HepG2 (cell line): ENCODE measurements around the gene CYP2A6. TPM values are rescaled to one million over a fixed set of nuclear protein-coding genes. Genes with fewer than 3 reads are reported as not detected.
"Not testable (repeated sequence)": the region's sequence is repeated elsewhere in the genome, so short reads cannot be mapped to it uniquely, and the experiment has no call there.

Source experiments
- ATAC-seq: fragments of 200-7000 bp; cut with Tn5 transposase; 3 replicates; pipeline ENCODE4 v1.9.1; 2020; ENCODE audit warnings: mild to moderate bottlenecking, moderate library complexity
- BruUV-seq: library from RNA; stranded (reverse); fragments of 400-500 nt; replicated peaks from 2 replicates; lab custom pipeline; 2021; lab: Mats Ljungman, UMichigan
- CTCF ChIA-PET: fragments of 300-600 bp; formaldehyde crosslinking; extraction: SDS; loops from one replicate; lab custom pipeline; 2021; ENCODE audit warnings: low total read pairs, inconsistent platforms, low intra/inter-chr PET ratio; lab: Yijun Ruan, JAX
- POLR2A ChIA-PET: fragments of 350-600 bp; sonication (Branson Sonifier 250); formaldehyde crosslinking; loops from one replicate; lab custom pipeline; 2020; ENCODE audit warnings: antibody characterized with exemption, inconsistent platforms; lab: Yijun Ruan, JAX
- DNase-seq: peaks from one replicate; pipeline ENCODE4 v3.0.0-alpha.2; 2015; ENCODE audit warnings: low spot score
- FAIRE-seq: peaks from 3 replicates; lab custom pipeline; 2011; peaks lifted over from hg19 to GRCh38; lab: Jason Lieb, UNC
- H2AFZ ChIP-seq: one replicate; pipeline ENCODE4 v1.6.1; 2011; ENCODE audit warnings: low read length, inconsistent platforms
- H3K27ac ChIP-seq: fragments of 300-600 bp; 3 replicates; pipeline ENCODE4 v1.8.0; 2011; ENCODE audit warnings: mixed run types, mild to moderate bottlenecking, mixed read lengths, low read length, inconsistent platforms; ENCODE audit not compliant: insufficient read depth; ENCODE audit errors: extremely low read length
- H3K27me3 ChIP-seq, 2 experiments: fragments of 200-600 bp in 1 of 2; 2 replicates in 1 of 2; 3 replicates in 1 of 2; pipeline versions ENCODE4 v1.6.0 to v1.8.0; 2011; ENCODE audit warnings: low read length in 2 of 2, mild to moderate bottlenecking in 2 of 2, moderate library complexity in 2 of 2, inconsistent platforms in 1 of 2; ENCODE audit not compliant: insufficient read depth in 2 of 2, control insufficient read depth in 1 of 2
- H3K36me3 ChIP-seq, 2 experiments: fragments of 200-600 bp in 1 of 2; replicated peaks in 1 of 2; 2 replicates in 1 of 2; 3 replicates in 1 of 2; pipeline versions ENCODE4 v1.5.1 to v1.8.0; 2011; ENCODE audit warnings: low read length in 2 of 2, inconsistent platforms in 1 of 2; ENCODE audit not compliant: insufficient read depth in 2 of 2, control insufficient read depth in 1 of 2
- H3K4me1 ChIP-seq: 2 replicates; pipeline ENCODE4 v1.5.1; 2012; ENCODE audit warnings: low read length, inconsistent platforms; ENCODE audit not compliant: insufficient read depth
- H3K4me2 ChIP-seq: 2 replicates; pipeline ENCODE4 v1.6.0; 2011; ENCODE audit warnings: low read depth, low read length, inconsistent platforms
- H3K4me3 ChIP-seq, 3 experiments: fragments of 200-600 bp in 1 of 3; sonication (generic), shearing (Covaris generic) in 1 of 3; replicated peaks in 1 of 3; 2 replicates each; pipeline ENCODE4 v1.5.1; 2011 to 2016; ENCODE audit warnings: low read length in 3 of 3, inconsistent platforms in 2 of 3, low read depth in 2 of 3, mild to moderate bottlenecking in 2 of 3, control low read depth in 1 of 3, mixed read lengths in 1 of 3; ENCODE audit not compliant: insufficient read depth in 1 of 3
- H3K79me2 ChIP-seq: one replicate; pipeline ENCODE4 v1.6.1; 2011; ENCODE audit warnings: low read length, inconsistent platforms; ENCODE audit not compliant: insufficient read depth
- H3K9ac ChIP-seq: 2 replicates; pipeline ENCODE4 v1.6.0; 2011; ENCODE audit warnings: mild to moderate bottlenecking, low read depth, low read length, inconsistent platforms; ENCODE audit not compliant: insufficient read depth
- H3K9me3 ChIP-seq: 2 replicates; pipeline ENCODE4 v1.5.1; 2012; ENCODE audit warnings: mild to moderate bottlenecking, low read length
- H4K20me1 ChIP-seq: 2 replicates; pipeline ENCODE4 v1.6.0; 2011; ENCODE audit warnings: inconsistent platforms, mild to moderate bottlenecking, low read length, moderate library complexity; ENCODE audit not compliant: insufficient read depth
- DNMT1 ChIP-seq: sonication (generic); formaldehyde crosslinking; IDR thresholded peaks from 2 replicates; pipeline ENCODE4 v1.5.1; 2020; ENCODE audit warnings: mild to moderate bottlenecking, missing genetic modification reagents
- ISX ChIP-seq: sonication (generic); formaldehyde crosslinking; conservative IDR thresholded peaks from 2 replicates; pipeline ENCODE4 v1.5.0; 2020; ENCODE audit warnings: missing genetic modification reagents
- KLF12 ChIP-seq: sonication (generic); formaldehyde crosslinking; IDR thresholded peaks from 2 replicates; pipeline ENCODE4 v1.4.0; 2020; ENCODE audit warnings: missing genetic modification reagents, borderline replicate concordance
- KLF15 ChIP-seq: sonication (generic); formaldehyde crosslinking; IDR thresholded peaks from 2 replicates; pipeline ENCODE4 v1.8.1; 2023; ENCODE audit warnings: borderline replicate concordance, mild to moderate bottlenecking, inconsistent platforms, missing genetic modification reagents, mixed read lengths
- PAF1 ChIP-seq: IDR thresholded peaks from 2 replicates; pipeline ENCODE4 v1.6.1; 2016; ENCODE audit warnings: missing genetic modification reagents, missing compliant biosample characterization
- RBM39 ChIP-seq: fragments of 200-400 bp; formaldehyde crosslinking; IDR thresholded peaks from one replicate; pipeline ENCODE4 v1.6.1; 2018; ENCODE audit warnings: antibody characterized with exemption, mild to moderate bottlenecking, low read depth, low read length; ENCODE audit not compliant: poor library complexity, severe bottlenecking
- SRSF9 ChIP-seq: fragments of 200-400 bp; formaldehyde crosslinking; IDR thresholded peaks from 2 replicates; pipeline ENCODE4 v1.6.1; 2018; ENCODE audit warnings: borderline replicate concordance, mild to moderate bottlenecking, low read depth, low read length; ENCODE audit not compliant: insufficient read depth, poor library complexity, severe bottlenecking
- ZBTB34 ChIP-seq: sonication (generic); formaldehyde crosslinking; IDR thresholded peaks from 2 replicates; pipeline ENCODE4 v1.8.0; 2022; ENCODE audit warnings: mild to moderate bottlenecking, missing genetic modification reagents
- ZNF10 ChIP-seq: sonication (generic); formaldehyde crosslinking; IDR thresholded peaks from 2 replicates; pipeline ENCODE4 v1.4.0; 2020; ENCODE audit warnings: mild to moderate bottlenecking, low read depth, missing genetic modification reagents, borderline replicate concordance
- ZNF136 ChIP-seq: sonication (generic); formaldehyde crosslinking; IDR thresholded peaks from 2 replicates; pipeline ENCODE4 v1.8.1; 2022; ENCODE audit warnings: low read depth, mild to moderate bottlenecking, moderate library complexity, missing genetic modification reagents
- ZNF282 ChIP-seq: fragments of 450-650 bp; IDR thresholded peaks from 2 replicates; pipeline ENCODE4 v1.6.1; 2018; ENCODE audit not compliant: partially characterized antibody
- ZNF563 ChIP-seq: sonication (generic); formaldehyde crosslinking; IDR thresholded peaks from 2 replicates; pipeline ENCODE4 v1.8.0; 2022; ENCODE audit warnings: mild to moderate bottlenecking, moderate library complexity, missing genetic modification reagents
- ZNF614 ChIP-seq: IDR thresholded peaks from 2 replicates; pipeline ENCODE4 v1.6.1; 2018; ENCODE audit warnings: missing biosample characterization, missing genetic modification reagents, inconsistent platforms, borderline replicate concordance
- ZSCAN12 ChIP-seq: sonication (generic); formaldehyde crosslinking; IDR thresholded peaks from 2 replicates; pipeline ENCODE4 v1.9.0; 2021; ENCODE audit warnings: mild to moderate bottlenecking, missing genetic modification reagents
- WGBS: methylation state at CpG from one replicate; pipeline ENCODE4 v1.1.6; 2017; ENCODE audit warnings: low lambda C conversion rate; 5-methylcytosine and 5-hydroxymethylcytosine counted together
- in situ Hi-C: cut with HindIII; loops from 2 replicates; pipeline ENCODE4 v1.10.0; 2017; ENCODE audit warnings: low pct_unique_long_range_greater_than_20kb; ENCODE audit not compliant: extremely low pct_ligation_motif_present
- intact Hi-C: fragments of 100-400 bp; cut with micrococcal nuclease; formaldehyde crosslinking; loops from one replicate; pipeline ENCODE4 v1.10.0; 2022; ENCODE audit not compliant: unreplicated experiment
- polyA plus RNA-seq, 8 experiments: library from polyadenylated mRNA; depleted of rRNA in 3 of 8; stranded (reverse) in 7 of 8; unstranded in 1 of 8; fragments of >200 nt; fragmentation: Illumina TruSeq in 4 of 8; extraction: Trizol in 4 of 8; gene quantifications; 2 replicates each; pipeline versions ENCODE4 v1.2.1 to v1.2.3, GENCODE V29; 2011 to 2016; ENCODE audit warnings: low read depth in 4 of 8, missing spikeins in 1 of 8, mixed read lengths in 1 of 8; ENCODE audit not compliant: insufficient read depth in 1 of 8
- total RNA-seq, 5 experiments: library from RNA; depleted of rRNA; stranded (reverse); fragments of >200 nt; fragmentation: Illumina TruSeq; extraction: Trizol; gene quantifications; 2 replicates each; pipeline ENCODE4 v1.2.3, GENCODE V29; 2016; ENCODE audit warnings: low read depth in 1 of 5

Gene CYP2A6
- total and polyA plus RNA-seq, 2 of the 13 experiments (the other 11 are each of a cell fraction or from before 2014, with no cell fraction given): not detected

- H3K9me3 ChIP-seq, in situ Hi-C loops, DNase-seq, BruUV-seq, H3K4me3 ChIP-seq, H3K4me2 ChIP-seq, FAIRE-seq, H3K79me2 ChIP-seq, ATAC-seq, CTCF ChIA-PET, H3K27me3 ChIP-seq, POLR2A ChIA-PET, H2AFZ ChIP-seq, H3K4me1 ChIP-seq, intact Hi-C loops, H3K36me3 ChIP-seq, H4K20me1 ChIP-seq, H3K9ac ChIP-seq, H3K27ac ChIP-seq: not testable (repeated sequence)
- WGBS: 24% methylated on average over 2 of the region's 2 CpGs
These were observed 23.6 kb upstream of the CYP2A6 start for GRCh38 chr19:40873873-40874272.

- 56% methylated on average over 2 of the region's 2 CpGs for WGBS
- BruUV-seq: no TSS peak
- POLR2A ChIA-PET: no interaction called here
These were observed 22.0 kb upstream of the CYP2A6 start for GRCh38 chr19:40872209-40872608.

More at GRCh38 chr19:40872209-40872608, 22.0 kb upstream of the CYP2A6 start:
- no peak for ATAC-seq
- Histone ChIP-seq H3K9ac (no peak overlapping the region), H3K4me3 (no peak overlapping the region), H3K27me3 (no peaks in the 10 kb centered on the region; a peak in 1 of 5 replicates), H3K4me2 (no peak overlapping the region), H3K36me3 (no peaks in the 10 kb centered on the region), H3K4me1 (no peaks in the 10 kb centered on the region), H4K20me1 (no peaks in the 10 kb centered on the region), H3K79me2 (no peaks in the 10 kb centered on the region), H3K27ac (no peak overlapping the region), H2AFZ (no peak overlapping the region), H3K9me3 (no peaks in the 10 kb centered on the region)
- no peak for DNase-seq
- intact Hi-C loops (no loop called here), in situ Hi-C loops (no loop called here)
- FAIRE-seq: no peak
- CTCF ChIA-PET: no interaction called here
- no peak for TF ChIP-seq ZNF614 (CRISPR knock-in tag)
- TF ChIP-seq PAF1 (CRISPR knock-in tag): no peak
- TF ChIP-seq ZNF136 (CRISPR knock-in tag): no peak
- no peak for TF ChIP-seq ZNF282
- no peak for TF ChIP-seq ZSCAN12 (CRISPR knock-in tag)
- no peak for TF ChIP-seq ZNF10 (CRISPR knock-in tag)
- TF ChIP-seq KLF15 (CRISPR knock-in tag): no peak
- no peak for TF ChIP-seq KLF12 (CRISPR knock-in tag)
- TF ChIP-seq SRSF9: no peak
- no peak for TF ChIP-seq RBM39
- TF ChIP-seq DNMT1 (CRISPR knock-in tag): no peak
- TF ChIP-seq ZNF563 (CRISPR knock-in tag): no peak
- no peak for TF ChIP-seq ISX (CRISPR knock-in tag)
- no peak for TF ChIP-seq ZBTB34
